HEK293 (cell line): ENCODE results near the gene ATP6V0B.

Source experiments
- BCL11A ChIP-seq: fragments of 450-650 bp; formaldehyde crosslinking; IDR thresholded peaks from 2 replicates; pipeline ENCODE4 v1.5.1; 2016; ENCODE audit warnings: low read depth, missing biosample characterization, missing genetic modification characterization
- CTCF ChIP-seq: fragments of 450-650 bp; formaldehyde crosslinking; IDR thresholded peaks from 2 replicates; pipeline ENCODE4 v1.5.1; 2016; ENCODE audit warnings: missing biosample characterization, missing genetic modification characterization
- GLI4 ChIP-seq: fragments of 450-650 bp; formaldehyde crosslinking; IDR thresholded peaks from 2 replicates; pipeline ENCODE4 v1.5.1; 2016; ENCODE audit warnings: missing biosample characterization, missing genetic modification characterization
- KLF10 ChIP-seq: fragments of 450-650 bp; IDR thresholded peaks from 2 replicates; pipeline ENCODE4 v1.5.1; 2018; ENCODE audit warnings: missing biosample characterization, mild to moderate bottlenecking, missing genetic modification characterization
- REPIN1 ChIP-seq: fragments of 450-650 bp; formaldehyde crosslinking; IDR thresholded peaks from 2 replicates; pipeline ENCODE4 v1.5.1; 2017; ENCODE audit warnings: missing biosample characterization, missing genetic modification characterization, low read depth
- REST ChIP-seq: fragments of 450-650 bp; formaldehyde crosslinking; IDR thresholded peaks from 2 replicates; pipeline ENCODE4 v1.5.1; 2016; ENCODE audit warnings: missing biosample characterization, missing genetic modification characterization
- ZBTB1 ChIP-seq: fragments of 450-650 bp; formaldehyde crosslinking; IDR thresholded peaks from 2 replicates; pipeline ENCODE4 v1.5.1; 2016; ENCODE audit warnings: missing biosample characterization, missing genetic modification characterization
- ZIC2 ChIP-seq: fragments of 450-650 bp; formaldehyde crosslinking; IDR thresholded peaks from 2 replicates; pipeline ENCODE4 v1.5.1; 2016; ENCODE audit warnings: missing biosample characterization, missing genetic modification characterization
- ZNF302 ChIP-seq: fragments of 450-650 bp; formaldehyde crosslinking; IDR thresholded peaks from 2 replicates; pipeline ENCODE4 v1.5.1; 2016; ENCODE audit warnings: missing biosample characterization, missing genetic modification characterization, low read depth
- ZNF324 ChIP-seq: fragments of 450-650 bp; formaldehyde crosslinking; IDR thresholded peaks from 2 replicates; pipeline ENCODE4 v1.5.1; 2016; ENCODE audit warnings: missing biosample characterization, missing genetic modification characterization
- ZNF571 ChIP-seq: fragments of 450-650 bp; formaldehyde crosslinking; IDR thresholded peaks from 2 replicates; pipeline ENCODE4 v1.5.0; 2017; ENCODE audit warnings: missing biosample characterization, missing genetic modification characterization
- TF ChIP-seq, protein P1 (sequence below): fragments of 450-650 bp; formaldehyde crosslinking; IDR thresholded peaks from 2 replicates; pipeline ENCODE4 v1.5.1; 2016; ENCODE audit warnings: missing biosample characterization, missing genetic modification characterization, borderline replicate concordance
- TF ChIP-seq, protein P2 (sequence below): fragments of 450-650 bp; formaldehyde crosslinking; IDR thresholded peaks from 2 replicates; pipeline ENCODE4 v1.5.1; 2017; ENCODE audit warnings: missing biosample characterization, missing genetic modification characterization

- TF ChIP-seq ZBTB1 (tag by site-specific recombination) (no peak), CTCF (no peak), ZNF571 (tag by site-specific recombination) (no peak), REST (tag by site-specific recombination) (no peak), ZNF324 (no peak), ZIC2 (tag by site-specific recombination) (peak; percentile 40), ZNF302 (no peak), REPIN1 (tag by site-specific recombination) (no peak), KLF10 (no peak), GLI4 (no peak), BCL11A (tag by site-specific recombination) (no peak)
- TF ChIP-seq, protein P1, sequence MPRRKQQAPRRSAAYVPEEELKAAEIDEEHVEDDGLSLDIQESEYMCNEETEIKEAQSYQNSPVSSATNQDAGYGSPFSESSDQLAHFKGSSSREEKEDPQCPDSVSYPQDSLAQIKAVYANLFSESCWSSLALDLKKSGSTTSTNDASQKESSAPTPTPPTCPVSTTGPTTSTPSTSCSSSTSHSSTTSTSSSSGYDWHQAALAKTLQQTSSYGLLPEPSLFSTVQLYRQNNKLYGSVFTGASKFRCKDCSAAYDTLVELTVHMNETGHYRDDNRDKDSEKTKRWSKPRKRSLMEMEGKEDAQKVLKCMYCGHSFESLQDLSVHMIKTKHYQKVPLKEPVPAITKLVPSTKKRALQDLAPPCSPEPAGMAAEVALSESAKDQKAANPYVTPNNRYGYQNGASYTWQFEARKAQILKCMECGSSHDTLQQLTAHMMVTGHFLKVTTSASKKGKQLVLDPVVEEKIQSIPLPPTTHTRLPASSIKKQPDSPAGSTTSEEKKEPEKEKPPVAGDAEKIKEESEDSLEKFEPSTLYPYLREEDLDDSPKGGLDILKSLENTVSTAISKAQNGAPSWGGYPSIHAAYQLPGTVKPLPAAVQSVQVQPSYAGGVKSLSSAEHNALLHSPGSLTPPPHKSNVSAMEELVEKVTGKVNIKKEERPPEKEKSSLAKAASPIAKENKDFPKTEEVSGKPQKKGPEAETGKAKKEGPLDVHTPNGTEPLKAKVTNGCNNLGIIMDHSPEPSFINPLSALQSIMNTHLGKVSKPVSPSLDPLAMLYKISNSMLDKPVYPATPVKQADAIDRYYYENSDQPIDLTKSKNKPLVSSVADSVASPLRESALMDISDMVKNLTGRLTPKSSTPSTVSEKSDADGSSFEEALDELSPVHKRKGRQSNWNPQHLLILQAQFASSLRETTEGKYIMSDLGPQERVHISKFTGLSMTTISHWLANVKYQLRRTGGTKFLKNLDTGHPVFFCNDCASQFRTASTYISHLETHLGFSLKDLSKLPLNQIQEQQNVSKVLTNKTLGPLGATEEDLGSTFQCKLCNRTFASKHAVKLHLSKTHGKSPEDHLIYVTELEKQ (tag by site-specific recombination): no peak
- TF ChIP-seq, protein P2, sequence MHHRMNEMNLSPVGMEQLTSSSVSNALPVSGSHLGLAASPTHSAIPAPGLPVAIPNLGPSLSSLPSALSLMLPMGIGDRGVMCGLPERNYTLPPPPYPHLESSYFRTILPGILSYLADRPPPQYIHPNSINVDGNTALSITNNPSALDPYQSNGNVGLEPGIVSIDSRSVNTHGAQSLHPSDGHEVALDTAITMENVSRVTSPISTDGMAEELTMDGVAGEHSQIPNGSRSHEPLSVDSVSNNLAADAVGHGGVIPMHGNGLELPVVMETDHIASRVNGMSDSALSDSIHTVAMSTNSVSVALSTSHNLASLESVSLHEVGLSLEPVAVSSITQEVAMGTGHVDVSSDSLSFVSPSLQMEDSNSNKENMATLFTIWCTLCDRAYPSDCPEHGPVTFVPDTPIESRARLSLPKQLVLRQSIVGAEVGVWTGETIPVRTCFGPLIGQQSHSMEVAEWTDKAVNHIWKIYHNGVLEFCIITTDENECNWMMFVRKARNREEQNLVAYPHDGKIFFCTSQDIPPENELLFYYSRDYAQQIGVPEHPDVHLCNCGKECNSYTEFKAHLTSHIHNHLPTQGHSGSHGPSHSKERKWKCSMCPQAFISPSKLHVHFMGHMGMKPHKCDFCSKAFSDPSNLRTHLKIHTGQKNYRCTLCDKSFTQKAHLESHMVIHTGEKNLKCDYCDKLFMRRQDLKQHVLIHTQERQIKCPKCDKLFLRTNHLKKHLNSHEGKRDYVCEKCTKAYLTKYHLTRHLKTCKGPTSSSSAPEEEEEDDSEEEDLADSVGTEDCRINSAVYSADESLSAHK (tag by site-specific recombination): no peak
These were observed 42.8 kb upstream of the ATP6V0B start for GRCh38 chr1:43931711-43932660.
